ENCODE measurements around the gene TMEM163. TPM values are rescaled to one million over a fixed set of nuclear protein-coding genes. Genes with fewer than 3 reads are reported as not detected.

TMEM163 gene
- total RNA-seq, 2 donors from 2014 or later, result 0.14 to 2.5 TPM

DNA sequence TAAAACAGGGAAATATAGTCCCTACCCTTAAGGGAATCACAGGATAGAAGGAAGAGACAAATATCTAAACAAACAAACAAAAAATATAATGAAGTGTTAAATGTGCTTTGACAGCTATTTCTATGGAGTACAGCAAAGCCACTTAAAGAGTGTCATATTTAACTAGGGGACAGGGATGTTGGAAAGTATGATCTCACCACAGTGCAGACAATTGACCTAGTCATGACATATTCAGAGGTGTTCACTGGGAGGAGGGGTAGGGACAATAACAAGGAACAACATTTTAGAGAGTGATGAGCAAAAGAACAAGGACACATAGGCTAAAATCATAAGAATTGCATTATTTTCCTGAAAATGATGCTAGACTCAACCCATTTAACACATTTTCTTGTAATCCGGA lies 107.5 kb downstream of the TMEM163 start:
- ATAC-seq (ENCODE audit: insufficient number of reproducible peaks, low FRiP score, low read depth), result no peak
- H3K4me1 ChIP-seq (ENCODE audit: control insufficient read depth in 1 of 2, low read depth in 2 of 2), result no peaks in the 10 kb centered on the region
- H3K27me3 ChIP-seq (replicated peaks; ENCODE audit: insufficient read depth), result no peaks in the 10 kb centered on the region
- TF ChIP-seq, protein P1, sequence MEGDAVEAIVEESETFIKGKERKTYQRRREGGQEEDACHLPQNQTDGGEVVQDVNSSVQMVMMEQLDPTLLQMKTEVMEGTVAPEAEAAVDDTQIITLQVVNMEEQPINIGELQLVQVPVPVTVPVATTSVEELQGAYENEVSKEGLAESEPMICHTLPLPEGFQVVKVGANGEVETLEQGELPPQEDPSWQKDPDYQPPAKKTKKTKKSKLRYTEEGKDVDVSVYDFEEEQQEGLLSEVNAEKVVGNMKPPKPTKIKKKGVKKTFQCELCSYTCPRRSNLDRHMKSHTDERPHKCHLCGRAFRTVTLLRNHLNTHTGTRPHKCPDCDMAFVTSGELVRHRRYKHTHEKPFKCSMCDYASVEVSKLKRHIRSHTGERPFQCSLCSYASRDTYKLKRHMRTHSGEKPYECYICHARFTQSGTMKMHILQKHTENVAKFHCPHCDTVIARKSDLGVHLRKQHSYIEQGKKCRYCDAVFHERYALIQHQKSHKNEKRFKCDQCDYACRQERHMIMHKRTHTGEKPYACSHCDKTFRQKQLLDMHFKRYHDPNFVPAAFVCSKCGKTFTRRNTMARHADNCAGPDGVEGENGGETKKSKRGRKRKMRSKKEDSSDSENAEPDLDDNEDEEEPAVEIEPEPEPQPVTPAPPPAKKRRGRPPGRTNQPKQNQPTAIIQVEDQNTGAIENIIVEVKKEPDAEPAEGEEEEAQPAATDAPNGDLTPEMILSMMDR (IDR thresholded peaks at IDR 0.05), result no peak
- DNase-seq (ENCODE audit: low spot score), result no peak
- H3K36me3 ChIP-seq, result no peaks in the 10 kb centered on the region
- H3K9me3 ChIP-seq, result peaks cover 7% of the 10 kb centered on the region
- H3K27ac ChIP-seq, result no peak overlapping the region
- H3K4me3 ChIP-seq, result no peak overlapping the region

DNA sequence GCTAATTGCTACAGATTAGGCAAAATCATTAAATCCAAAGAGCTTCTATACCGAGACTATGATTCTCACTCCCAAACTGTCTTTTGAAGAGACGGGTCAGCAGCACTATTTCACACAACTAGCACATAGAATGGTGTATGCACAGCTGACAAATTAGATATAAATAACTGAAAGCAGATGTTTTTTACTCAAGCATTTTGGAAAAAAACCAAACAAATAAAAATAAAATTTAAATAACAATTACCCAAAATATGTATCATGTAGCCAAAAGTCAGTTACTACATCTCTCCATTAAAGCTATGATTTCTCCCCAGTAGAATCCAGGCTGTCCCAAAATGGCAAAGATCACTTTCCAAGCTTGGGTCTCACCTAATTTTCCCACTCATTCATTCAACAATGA lies 107.9 kb downstream of the TMEM163 start:
- H3K4me3 ChIP-seq, result no peak overlapping the region
- no peaks in the 10 kb centered on the region for H3K4me1 ChIP-seq (ENCODE audit: control insufficient read depth in 1 of 2, low read depth in 2 of 2)
- no peaks in the 10 kb centered on the region for H3K36me3 ChIP-seq
- no peaks in the 10 kb centered on the region for H3K27me3 ChIP-seq (replicated peaks; ENCODE audit: insufficient read depth)
- no peak for ATAC-seq (ENCODE audit: insufficient number of reproducible peaks, low FRiP score, low read depth)
- no peak overlapping the region for H3K27ac ChIP-seq
- no peak for DNase-seq (ENCODE audit: low spot score)
- TF ChIP-seq, protein P1 (IDR thresholded peaks at IDR 0.05), result no peak
- peaks cover 7% of the 10 kb centered on the region for H3K9me3 ChIP-seq

DNA sequence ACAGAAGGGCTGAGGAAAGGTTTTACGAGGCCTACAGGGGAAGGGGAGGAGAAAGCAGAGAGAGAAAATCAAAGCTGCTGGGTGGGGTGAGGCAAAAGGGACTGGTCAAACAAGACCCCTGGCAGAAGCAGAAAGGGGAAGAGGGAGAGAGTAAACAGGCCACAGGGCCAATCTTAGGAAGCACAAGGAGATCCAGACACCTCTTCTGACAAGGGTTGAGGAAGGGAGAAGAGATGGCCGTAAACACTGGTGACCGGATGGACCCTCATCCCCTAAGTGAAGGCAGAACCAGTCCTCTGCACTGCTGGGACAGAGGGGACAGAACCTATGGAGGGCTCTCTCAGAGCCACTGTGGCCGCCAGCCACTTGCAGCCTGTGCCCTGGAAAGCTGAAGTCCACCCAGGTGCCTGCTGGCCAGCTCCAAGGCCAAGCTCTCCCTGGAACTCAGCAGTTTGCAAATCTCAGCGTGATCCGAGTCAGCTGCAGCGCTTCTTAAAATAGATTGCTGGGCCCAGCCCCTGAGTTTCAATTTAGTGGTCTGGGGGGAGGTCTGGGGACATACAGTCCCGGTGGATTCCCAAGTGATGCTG lies 108.8 kb downstream of the TMEM163 start:
- H3K9me3 ChIP-seq, result peaks cover 7% of the 10 kb centered on the region
- no peaks in the 10 kb centered on the region for H3K36me3 ChIP-seq
- no peak overlapping the region for H3K27ac ChIP-seq
- DNase-seq (ENCODE audit: low spot score), result no peak
- no peak overlapping the region for H3K4me3 ChIP-seq
- H3K4me1 ChIP-seq (ENCODE audit: control insufficient read depth in 1 of 2, low read depth in 2 of 2), result no peaks in the 10 kb centered on the region
- no peaks in the 10 kb centered on the region for H3K27me3 ChIP-seq (replicated peaks; ENCODE audit: insufficient read depth)
- TF ChIP-seq, protein P1 (IDR thresholded peaks at IDR 0.05), result no peak
- ATAC-seq (ENCODE audit: insufficient number of reproducible peaks, low FRiP score, low read depth), result no peak

DNA sequence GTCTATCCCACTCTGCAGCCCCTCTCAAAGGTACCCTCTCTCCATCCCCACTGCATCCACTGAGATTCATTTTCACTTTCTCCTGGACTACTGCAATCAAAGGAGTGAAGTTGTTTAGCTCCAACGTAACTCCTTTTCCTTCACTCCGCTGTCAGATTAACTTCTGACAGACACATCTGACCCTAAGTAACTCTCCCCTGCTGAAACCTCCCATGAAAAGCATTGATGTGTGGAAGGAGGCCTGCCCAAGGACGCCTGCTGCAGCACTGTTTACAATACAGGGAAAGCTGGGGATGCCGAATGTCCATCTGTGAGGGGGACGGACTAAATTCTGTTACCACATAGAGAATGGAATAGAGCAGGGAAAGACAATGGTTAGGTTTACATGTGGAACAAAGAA lies 114.8 kb downstream of the TMEM163 start:
- DNase-seq (ENCODE audit: low spot score) (no peak), ATAC-seq (ENCODE audit: insufficient number of reproducible peaks, low FRiP score, low read depth) (no peak)
- no peaks in the 10 kb centered on the region for H3K9me3 ChIP-seq
- no peaks in the 10 kb centered on the region for H3K36me3 ChIP-seq
- no peak overlapping the region for H3K4me3 ChIP-seq
- H3K4me1 ChIP-seq (ENCODE audit: control insufficient read depth in 1 of 2, low read depth in 2 of 2), result no peaks in the 10 kb centered on the region
- H3K27ac ChIP-seq, result no peak overlapping the region
- TF ChIP-seq, protein P1 (IDR thresholded peaks at IDR 0.05), result no peak
- no peaks in the 10 kb centered on the region for H3K27me3 ChIP-seq (replicated peaks; ENCODE audit: insufficient read depth)

DNA sequence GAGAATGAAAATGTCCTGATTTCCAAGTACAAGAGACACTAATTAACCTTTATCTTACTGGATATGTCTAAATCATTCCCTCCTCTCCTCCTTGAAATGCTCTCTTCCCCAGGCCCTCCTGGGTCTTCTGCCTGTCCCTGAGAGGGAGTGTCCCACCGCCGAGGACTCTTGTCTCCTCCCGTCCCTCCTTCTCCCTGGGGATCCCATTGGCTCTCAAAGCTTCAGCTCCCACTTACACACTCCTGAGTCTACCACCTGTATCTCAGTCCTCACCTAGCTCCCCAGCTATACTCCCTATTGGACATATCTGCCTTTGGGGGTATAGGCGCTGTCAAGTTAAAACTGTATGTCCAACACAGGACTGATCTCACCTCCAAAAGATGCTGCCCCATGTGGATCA lies 116.1 kb downstream of the TMEM163 start:
- H3K9me3 ChIP-seq, result no peaks in the 10 kb centered on the region
- H3K36me3 ChIP-seq, result no peaks in the 10 kb centered on the region
- TF ChIP-seq, protein P1 (IDR thresholded peaks at IDR 0.05), result no peak
- H3K27me3 ChIP-seq (replicated peaks; ENCODE audit: insufficient read depth), result no peaks in the 10 kb centered on the region
- H3K27ac ChIP-seq, result no peak overlapping the region
- H3K4me3 ChIP-seq, result no peak overlapping the region
- DNase-seq (ENCODE audit: low spot score) (no peak), ATAC-seq (ENCODE audit: insufficient number of reproducible peaks, low FRiP score, low read depth) (no peak)
- H3K4me1 ChIP-seq (ENCODE audit: control insufficient read depth in 1 of 2, low read depth in 2 of 2), result no peaks in the 10 kb centered on the region

Measured in thoracic aorta (tissue), 2 donors.